Measurements from ENCODE around the gene DCPS. TPM values are rescaled to one million over a fixed set of nuclear protein-coding genes. Genes with fewer than 3 reads are reported as not detected.

DCPS gene
- total RNA-seq, 3 donors from 2014 or later, result 8.8 to 11.7 (median 9.6) TPM

GRCh38 chr11:126322996-126323395 is 19.1 kb downstream of the DCPS start:
- TF ChIP-seq, protein P1, sequence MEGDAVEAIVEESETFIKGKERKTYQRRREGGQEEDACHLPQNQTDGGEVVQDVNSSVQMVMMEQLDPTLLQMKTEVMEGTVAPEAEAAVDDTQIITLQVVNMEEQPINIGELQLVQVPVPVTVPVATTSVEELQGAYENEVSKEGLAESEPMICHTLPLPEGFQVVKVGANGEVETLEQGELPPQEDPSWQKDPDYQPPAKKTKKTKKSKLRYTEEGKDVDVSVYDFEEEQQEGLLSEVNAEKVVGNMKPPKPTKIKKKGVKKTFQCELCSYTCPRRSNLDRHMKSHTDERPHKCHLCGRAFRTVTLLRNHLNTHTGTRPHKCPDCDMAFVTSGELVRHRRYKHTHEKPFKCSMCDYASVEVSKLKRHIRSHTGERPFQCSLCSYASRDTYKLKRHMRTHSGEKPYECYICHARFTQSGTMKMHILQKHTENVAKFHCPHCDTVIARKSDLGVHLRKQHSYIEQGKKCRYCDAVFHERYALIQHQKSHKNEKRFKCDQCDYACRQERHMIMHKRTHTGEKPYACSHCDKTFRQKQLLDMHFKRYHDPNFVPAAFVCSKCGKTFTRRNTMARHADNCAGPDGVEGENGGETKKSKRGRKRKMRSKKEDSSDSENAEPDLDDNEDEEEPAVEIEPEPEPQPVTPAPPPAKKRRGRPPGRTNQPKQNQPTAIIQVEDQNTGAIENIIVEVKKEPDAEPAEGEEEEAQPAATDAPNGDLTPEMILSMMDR (IDR thresholded peaks at IDR 0.05), result no peak
- TF ChIP-seq POLR2A (IDR thresholded peaks at IDR 0.05) (no peak), POLR2AphosphoS5 (IDR thresholded peaks at IDR 0.05) (no peak)
- no peaks in the 10 kb centered on the region for H3K9me3 ChIP-seq
- no peaks in the 10 kb centered on the region for H3K27me3 ChIP-seq
- intact Hi-C loops (cut with DNase I; ENCODE audit: low total_unique reads), result no loop called here
- peaks cover 6 to 7% of the 10 kb centered on the region in 2 donors for H3K4me1 ChIP-seq
- no peak for DNase-seq (ENCODE audit: low spot score in 2 of 2)
- H3K27ac ChIP-seq, result no peak overlapping the region
- no peak overlapping the region for H3K4me3 ChIP-seq
- no peaks in the 10 kb centered on the region for H3K36me3 ChIP-seq

DNA sequence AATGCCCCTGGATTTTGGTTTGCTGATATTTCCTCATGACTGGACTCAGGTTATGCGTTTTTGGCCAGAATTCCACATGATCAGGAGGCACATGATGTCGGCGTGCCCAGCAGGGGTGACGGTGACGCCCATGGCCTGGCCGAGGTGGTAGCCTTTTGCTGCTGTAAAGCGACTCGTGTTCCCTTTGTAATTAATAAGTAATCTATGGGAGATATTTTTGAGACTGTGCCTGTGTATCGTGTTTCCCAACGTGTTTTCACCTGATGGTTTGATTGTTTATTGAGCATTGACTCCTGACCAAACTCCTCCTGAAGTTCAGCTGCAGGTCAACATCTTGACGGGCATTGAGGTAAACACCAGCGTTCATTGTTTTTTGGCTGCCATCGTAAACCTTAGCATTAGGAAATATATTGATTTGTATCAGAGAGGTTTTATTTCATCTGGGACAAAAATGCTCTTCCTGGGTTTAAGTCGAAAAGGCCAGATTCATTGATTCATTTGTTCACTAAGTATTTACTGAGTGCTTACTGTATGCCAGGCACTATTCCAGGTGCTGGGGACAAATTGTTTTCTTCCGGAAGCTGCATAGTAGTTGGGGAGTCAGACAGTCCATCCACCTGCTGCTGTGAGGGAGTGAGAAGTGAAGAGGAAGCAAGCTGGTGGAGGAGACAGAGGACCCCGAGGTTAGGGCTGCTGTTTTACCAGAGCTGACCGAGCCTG is 23.6 kb downstream of the DCPS start:
- no peak for TF ChIP-seq POLR2AphosphoS5 (IDR thresholded peaks at IDR 0.05)
- TF ChIP-seq, protein P1 (IDR thresholded peaks at IDR 0.05), result no peak
- TF ChIP-seq POLR2A (IDR thresholded peaks at IDR 0.05), result no peak
- H3K9me3 ChIP-seq, result no peaks in the 10 kb centered on the region
- H3K36me3 ChIP-seq, result no peaks in the 10 kb centered on the region
- H3K4me1 ChIP-seq, result no peaks in the 10 kb centered on the region
- no peak overlapping the region for H3K27ac ChIP-seq
- H3K27me3 ChIP-seq, result no peaks in the 10 kb centered on the region
- H3K4me3 ChIP-seq, result no peak overlapping the region
- intact Hi-C loops (cut with DNase I; ENCODE audit: low total_unique reads), result no loop called here
- no peak for DNase-seq (ENCODE audit: low spot score in 2 of 2)

DNA sequence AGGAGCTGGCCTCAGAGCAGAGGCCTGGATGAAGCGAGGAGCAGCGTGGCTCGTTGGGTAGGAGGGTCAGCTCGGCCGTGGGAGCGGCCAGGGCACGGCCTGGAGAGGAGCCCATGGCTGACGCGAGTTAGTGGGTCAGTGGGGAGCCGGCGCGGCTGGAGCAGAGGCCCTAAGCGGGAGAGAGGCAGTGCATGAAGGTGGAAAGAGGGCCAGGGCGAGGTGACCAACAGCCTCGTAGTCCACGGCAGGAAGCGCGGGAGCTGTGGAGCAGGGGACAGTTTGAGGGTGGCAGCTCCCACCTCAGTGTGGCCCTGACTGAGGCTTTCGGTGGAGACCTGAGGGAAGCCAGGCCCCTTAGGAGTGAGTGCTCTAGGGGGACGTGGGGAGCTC is 24.1 kb downstream of the DCPS start:
- H3K4me1 ChIP-seq, result no peaks in the 10 kb centered on the region
- DNase-seq (ENCODE audit: low spot score in 2 of 2), result no peak
- no peaks in the 10 kb centered on the region for H3K27me3 ChIP-seq
- H3K36me3 ChIP-seq, result no peaks in the 10 kb centered on the region
- no peak overlapping the region for H3K27ac ChIP-seq
- H3K4me3 ChIP-seq, result no peak overlapping the region
- TF ChIP-seq, protein P1 (IDR thresholded peaks at IDR 0.05), result no peak
- no peak for TF ChIP-seq POLR2AphosphoS5 (IDR thresholded peaks at IDR 0.05)
- no peak for TF ChIP-seq POLR2A (IDR thresholded peaks at IDR 0.05)
- H3K9me3 ChIP-seq, result no peaks in the 10 kb centered on the region
- intact Hi-C loops (cut with DNase I; ENCODE audit: low total_unique reads), result no loop called here

DNA sequence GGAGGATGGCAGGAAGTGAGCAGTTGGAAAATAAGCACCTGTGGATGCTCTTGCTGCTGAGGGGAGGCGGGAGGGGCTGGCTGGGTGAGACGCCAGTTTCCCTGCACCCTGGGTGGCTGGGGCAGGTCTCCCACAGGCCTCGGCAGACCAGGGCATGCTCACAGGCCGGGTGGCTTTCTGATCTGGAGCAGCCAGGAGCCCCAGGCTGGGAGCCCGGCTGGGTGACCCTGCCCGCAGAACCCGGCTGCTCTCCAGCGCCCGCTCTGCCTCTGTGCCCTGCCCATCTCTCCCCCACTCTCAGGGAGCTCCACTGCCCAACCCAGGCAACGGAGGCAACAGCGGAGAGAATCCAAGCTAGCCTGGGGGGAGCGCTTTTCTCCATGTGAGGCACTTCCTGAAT is 24.6 kb downstream of the DCPS start:
- TF ChIP-seq POLR2AphosphoS5 (IDR thresholded peaks at IDR 0.05) (no peak), POLR2A (IDR thresholded peaks at IDR 0.05) (no peak)
- TF ChIP-seq, protein P1 (IDR thresholded peaks at IDR 0.05), result no peak
- H3K36me3 ChIP-seq, result no peaks in the 10 kb centered on the region
- no peaks in the 10 kb centered on the region for H3K9me3 ChIP-seq
- H3K27me3 ChIP-seq, result no peaks in the 10 kb centered on the region
- H3K27ac ChIP-seq, result no peak overlapping the region
- no peak for DNase-seq (ENCODE audit: low spot score in 2 of 2)
- H3K4me3 ChIP-seq, result no peak overlapping the region
- intact Hi-C loops (cut with DNase I; ENCODE audit: low total_unique reads), result no loop called here
- H3K4me1 ChIP-seq, result no peaks in the 10 kb centered on the region

DNA sequence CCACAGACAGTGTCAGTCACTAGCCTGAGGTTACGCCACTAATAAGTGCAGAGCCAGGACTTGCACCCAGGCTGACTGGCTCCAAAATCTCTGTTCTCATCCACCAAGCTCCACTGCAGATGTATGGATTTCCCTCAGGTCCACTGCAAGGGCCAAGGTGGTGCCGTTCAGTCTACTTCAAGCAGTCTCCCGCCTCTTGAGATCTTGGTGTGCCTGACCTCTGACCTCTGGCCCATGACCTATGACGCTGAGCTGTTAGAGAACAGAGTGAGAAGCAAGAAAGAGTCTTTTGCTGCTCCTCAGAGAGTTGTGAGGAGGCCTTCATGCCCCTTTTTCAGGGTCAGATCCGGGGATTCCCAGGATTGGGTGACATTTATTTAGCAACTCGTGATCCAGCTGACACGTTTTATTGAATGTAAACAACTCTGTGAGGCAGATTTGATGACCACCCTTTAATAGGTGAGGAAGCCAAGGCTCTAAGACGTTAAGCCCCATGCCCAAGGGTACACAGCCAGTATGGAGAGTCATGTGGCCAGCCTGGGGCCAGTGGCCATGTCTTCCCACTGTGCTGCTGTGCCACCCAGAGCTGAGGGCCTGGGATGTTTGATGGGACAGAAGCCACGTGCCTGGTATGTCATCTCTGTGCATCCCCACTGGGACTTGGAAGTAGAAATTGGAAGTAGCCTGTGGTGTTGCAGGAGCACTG is 25.2 kb downstream of the DCPS start:
- Histone ChIP-seq H3K4me1 (no peaks in the 10 kb centered on the region), H3K4me3 (no peak overlapping the region), H3K36me3 (no peaks in the 10 kb centered on the region), H3K27me3 (no peaks in the 10 kb centered on the region), H3K9me3 (no peaks in the 10 kb centered on the region), H3K27ac (no peak overlapping the region)
- DNase-seq (ENCODE audit: low spot score in 2 of 2), result no peak
- TF ChIP-seq, protein P1 (IDR thresholded peaks at IDR 0.05), result no peak
- TF ChIP-seq POLR2A (IDR thresholded peaks at IDR 0.05), result no peak
- TF ChIP-seq POLR2AphosphoS5 (IDR thresholded peaks at IDR 0.05), result no peak
- intact Hi-C loops (cut with DNase I; ENCODE audit: low total_unique reads), result no loop called here
